OCI-M2 (cell line): ENCODE data around the gene FGF14.

Experiments used
- DNase-seq: peaks from one replicate; lab custom pipeline; 2025; ENCODE audit not compliant: unreplicated experiment; lab: John Stamatoyannopoulos, UW

The FGF14 gene

DNA sequence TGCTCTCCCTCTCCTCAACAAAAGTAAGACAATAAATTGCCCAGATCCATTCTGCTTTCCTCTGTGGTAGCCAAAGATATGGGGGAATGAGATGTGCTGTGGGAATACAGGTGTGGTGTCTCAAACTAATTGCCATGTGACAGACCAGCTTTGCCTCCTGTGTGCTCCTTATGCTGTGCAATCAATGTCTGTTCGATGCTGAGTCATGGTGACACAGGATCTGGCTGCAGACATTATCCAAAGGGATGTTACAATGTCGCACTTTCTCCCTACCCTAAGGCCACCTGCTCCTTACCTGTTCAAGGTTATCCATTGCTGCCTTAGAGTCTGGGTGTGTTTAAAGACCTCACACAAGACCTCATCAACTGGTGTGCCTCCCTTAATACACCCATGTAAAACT is 32.5 kb downstream of the FGF14 start:
- DNase-seq: no peak

- no peak for DNase-seq
Measured at GRCh38 chr13:102367836-102368235, 34.0 kb downstream of the FGF14 start.

DNA sequence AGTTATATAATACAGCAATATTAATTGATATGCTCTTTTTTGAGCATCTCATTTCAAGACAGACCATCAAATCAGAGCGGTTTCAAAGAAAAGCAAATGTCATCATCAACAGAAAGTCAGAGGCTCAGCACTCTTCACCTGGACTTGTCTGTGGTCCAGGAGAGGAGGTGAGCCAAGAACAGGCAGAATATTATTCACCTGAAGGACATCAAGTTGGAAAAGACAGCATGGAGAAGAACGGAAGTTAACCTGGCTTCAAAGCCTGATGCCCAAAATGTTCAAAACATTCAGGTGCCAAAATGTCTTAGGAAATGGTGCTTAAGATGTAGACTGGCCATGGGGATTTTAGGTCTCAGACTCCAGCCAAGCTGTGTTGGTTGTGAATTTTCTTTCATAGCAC is 40.7 kb downstream of the FGF14 start:
- no peak for DNase-seq

- no peak for DNase-seq
Measured at GRCh38 chr13:102359264-102359663, 42.6 kb downstream of the FGF14 start.

DNA sequence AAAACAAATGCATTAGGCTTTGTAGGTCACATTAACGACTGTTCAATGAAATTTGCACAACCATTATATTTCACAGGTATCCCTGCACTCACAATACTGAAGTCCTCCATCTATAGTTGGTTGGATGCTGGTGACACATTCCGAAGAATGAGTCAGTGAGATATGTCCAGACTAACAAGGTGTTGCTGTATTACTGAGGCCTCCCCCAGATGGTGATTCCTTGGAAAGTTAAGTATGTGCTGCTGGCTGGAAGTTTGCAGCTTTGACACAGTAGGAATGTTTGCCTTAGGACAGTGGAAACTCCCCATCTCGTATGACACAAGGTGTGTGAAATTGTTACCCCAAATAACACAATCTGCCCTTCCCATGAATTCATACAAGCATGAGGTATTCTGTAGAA is 46.6 kb downstream of the FGF14 start:
- DNase-seq: no peak

GRCh38 chr13:102354011-102354410 is 47.8 kb downstream of the FGF14 start:
- no peak for DNase-seq

GRCh38 chr13:102351521-102351920 is 50.3 kb downstream of the FGF14 start:
- DNase-seq: no peak

DNA sequence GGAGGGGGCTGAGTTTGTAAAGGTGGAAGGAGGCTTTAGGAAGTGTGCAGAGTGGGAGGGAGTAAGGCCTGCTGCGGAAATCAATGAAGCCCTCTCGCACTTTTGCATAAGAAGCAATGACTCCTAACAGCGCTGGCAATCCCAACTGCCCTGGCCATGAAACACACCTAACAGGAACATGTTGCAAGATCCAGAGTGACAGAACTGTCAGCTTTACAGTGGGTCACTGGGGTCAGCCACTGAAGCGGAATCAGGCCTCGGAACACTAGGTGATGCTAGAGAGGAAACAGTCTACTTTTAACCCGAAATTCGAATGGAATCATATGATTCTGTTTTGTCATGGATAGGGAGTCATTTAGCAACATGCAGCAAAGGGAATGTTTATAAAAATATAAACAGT is 54.4 kb downstream of the FGF14 start:
- no peak for DNase-seq

DNA sequence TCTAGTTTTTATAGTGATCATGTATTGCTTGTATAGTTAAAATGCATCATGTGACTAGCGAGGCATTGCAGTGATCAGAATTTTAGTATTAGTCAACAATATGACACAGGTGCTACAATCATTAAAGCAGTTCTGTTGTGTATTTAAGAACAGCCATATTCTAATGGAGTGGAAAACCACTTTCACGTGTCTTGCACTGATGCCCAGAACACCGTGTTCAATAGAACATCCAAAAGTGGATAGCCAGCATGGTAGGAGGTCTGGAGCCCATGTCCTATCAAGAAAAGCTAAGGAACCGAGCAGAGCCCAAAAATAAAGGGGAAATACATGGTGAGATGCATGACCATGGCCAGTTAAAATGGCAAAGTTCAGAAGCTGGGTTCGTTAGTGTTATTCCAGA is 55.1 kb downstream of the FGF14 start:
- no peak for DNase-seq

- DNase-seq: no peak
Measured at GRCh38 chr13:102344410-102344809, 57.4 kb downstream of the FGF14 start.

GRCh38 chr13:102333320-102334198 is 68.3 kb downstream of the FGF14 start:
- DNase-seq: no peak

DNA sequence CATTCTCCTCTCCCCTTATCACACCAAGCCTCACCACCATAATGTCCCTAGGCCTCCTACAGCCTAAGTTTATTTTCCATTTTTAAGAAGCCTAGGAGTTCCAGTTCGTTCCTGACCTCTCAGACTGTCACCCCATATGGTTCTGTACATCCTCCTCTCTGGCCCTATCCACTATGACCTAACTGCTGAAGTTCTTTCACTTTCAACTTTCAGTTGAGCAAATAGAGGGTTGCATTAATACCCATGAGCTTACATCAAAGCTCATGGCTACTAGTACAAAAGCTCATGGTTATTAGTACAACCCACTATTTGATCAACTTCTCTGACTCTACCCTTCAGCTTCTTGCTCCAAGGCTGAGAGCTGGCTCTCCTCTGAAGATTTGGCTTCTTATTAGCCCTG is 72.9 kb downstream of the FGF14 start:
- no peak for DNase-seq

GRCh38 chr13:102327119-102327617 is 74.7 kb downstream of the FGF14 start:
- no peak for DNase-seq

- no peak for DNase-seq
Measured at GRCh38 chr13:102326381-102327118, 75.3 kb downstream of the FGF14 start.

DNA sequence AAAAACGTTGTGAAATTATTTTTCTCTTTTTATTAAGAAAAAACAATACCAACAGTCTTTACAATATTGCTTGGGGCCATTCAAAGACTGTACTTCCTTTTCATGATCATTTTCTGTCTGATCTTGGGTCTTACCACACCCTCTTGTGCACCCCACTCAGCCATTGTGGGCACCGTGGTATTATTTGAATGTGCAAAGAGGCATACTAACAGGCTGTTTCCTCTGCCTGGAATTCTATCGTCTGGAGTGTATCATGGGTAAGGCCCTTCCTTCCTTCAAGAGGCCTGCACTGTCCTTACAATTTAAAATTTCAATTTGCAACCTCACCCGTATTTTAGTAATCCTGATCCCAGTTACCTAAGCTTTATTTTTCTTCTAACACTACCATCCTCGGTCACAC is 76.5 kb downstream of the FGF14 start:
- no peak for DNase-seq

DNA sequence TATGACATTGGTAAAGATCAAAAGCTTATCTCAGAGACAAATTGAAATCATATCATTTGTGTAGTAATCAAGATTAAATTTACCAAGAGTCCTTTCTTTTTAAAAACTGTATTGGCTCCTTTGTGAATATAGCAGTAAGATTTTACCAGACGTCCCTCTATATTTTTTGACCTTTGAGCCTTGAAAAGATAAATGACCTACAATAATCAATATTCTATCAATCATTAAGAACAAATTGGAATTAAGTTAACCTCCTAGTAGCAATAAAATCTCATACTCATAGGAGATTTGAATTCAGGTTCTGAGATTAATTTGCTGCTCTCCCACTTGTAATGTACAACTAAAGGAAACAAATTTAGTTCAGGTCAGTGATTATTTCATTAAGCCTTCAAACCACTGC is 78.3 kb downstream of the FGF14 start:
- no peak for DNase-seq

- no peak for DNase-seq
Measured at GRCh38 chr13:102323012-102323411, 78.8 kb downstream of the FGF14 start.

GRCh38 chr13:102322211-102322610 is 79.6 kb downstream of the FGF14 start:
- DNase-seq: no peak

DNA sequence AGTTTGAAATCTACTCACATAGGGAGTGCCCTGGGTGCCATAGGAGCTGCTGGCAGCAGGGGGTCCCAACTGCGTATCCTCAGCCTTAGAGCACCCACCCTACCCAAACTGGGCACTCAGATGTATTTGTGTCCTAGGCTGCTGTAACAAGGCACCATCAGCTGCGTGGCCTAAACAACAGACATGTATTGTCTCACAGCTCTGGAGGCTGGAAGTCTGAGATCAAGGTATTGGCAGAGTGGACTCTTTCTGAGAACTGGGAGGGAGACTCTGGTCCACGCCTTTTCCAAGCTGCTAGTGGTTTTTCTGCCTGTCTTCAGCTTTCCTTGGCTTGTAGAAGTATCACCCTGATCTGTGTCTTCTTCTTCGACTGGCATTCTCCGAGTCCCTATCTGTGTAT is 83.6 kb downstream of the FGF14 start:
- no peak for DNase-seq

DNA sequence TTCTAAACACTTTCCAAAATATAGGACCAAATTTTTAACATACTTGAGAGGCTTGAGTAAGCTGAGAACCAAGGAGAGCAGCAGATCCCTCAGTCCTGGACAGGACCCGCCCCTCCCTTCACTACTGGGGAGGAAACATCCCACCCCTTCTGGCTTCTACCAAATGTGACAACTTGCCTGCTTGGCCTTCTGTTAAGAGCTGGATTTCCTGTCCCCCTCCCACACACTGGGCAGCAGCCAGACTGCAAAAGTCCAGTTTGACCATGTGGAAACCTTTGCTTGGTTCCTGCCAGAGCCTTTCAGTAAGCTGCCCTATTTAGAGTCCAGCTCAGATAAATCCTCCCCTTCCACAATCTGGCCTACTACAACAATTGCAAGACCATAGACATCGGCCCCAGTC is 84.3 kb downstream of the FGF14 start:
- no peak for DNase-seq

DNA sequence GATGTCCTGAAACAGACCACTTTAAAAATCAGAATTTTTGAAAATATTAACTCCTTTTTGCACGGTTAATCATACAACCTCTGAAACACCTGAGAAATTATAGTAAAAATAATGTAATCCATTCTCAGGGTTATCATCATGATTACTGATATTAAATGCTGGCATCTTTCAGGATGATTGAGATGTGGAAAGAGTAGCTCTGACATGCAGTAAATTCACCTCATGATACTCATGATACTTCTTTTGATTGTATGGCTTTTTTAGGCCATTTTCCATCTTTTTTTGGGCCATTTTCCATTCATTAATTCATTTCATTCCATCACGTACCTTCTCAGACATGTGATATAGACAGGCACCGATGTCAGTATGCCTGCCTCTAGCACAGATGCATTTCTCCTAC is 85.1 kb downstream of the FGF14 start:
- no peak for DNase-seq

DNA sequence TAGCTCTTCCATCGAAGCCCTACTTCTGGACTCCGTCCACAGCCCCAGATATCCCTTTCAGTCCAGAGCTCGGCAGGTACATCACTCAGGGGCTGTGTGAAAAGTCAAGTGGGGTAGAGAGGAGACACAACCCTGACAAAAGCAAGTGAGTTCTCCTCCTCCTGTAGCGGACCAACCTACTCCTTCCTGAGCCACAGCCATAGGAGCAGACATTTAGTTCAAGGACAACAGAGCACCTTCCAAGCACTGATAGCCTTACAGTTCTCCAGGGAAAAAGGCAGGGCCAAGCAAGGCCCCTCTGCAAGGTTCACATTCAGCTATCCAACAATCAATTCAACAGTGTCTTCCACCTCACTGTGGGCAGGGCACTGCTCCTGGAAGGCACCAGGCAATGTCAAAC is 89.0 kb downstream of the FGF14 start:
- no peak for DNase-seq
